Measurements from ENCODE around the gene PREP. TPM values are rescaled to one million over a fixed set of nuclear protein-coding genes. Genes with fewer than 3 reads are reported as not detected.
"Not testable (repeated sequence)": the region's sequence is repeated elsewhere in the genome, so short reads cannot be mapped to it uniquely, and the experiment has no call there.

PREP gene
- total RNA-seq, result 46.3 and 49.3 TPM in 2 replicates

GRCh38 chr6:105402939-105403935 is at the start of gene PREP:
Gene PREP (minus strand): TSS chr6:105403082. CDS start chr6:105402891, 191 bp downstream.
- intact Hi-C loops (cut with micrococcal nuclease), result loop anchor here (1.0 to 10.0 kb wide), 5 partner anchors 86 to 922 kb away; partner anchors contain the start of gene ATG5

- intact Hi-C loops (cut with micrococcal nuclease), result no loop called here
Measured at GRCh38 chr6:105452376-105452775, 49.5 kb upstream of the PREP start.

DNA sequence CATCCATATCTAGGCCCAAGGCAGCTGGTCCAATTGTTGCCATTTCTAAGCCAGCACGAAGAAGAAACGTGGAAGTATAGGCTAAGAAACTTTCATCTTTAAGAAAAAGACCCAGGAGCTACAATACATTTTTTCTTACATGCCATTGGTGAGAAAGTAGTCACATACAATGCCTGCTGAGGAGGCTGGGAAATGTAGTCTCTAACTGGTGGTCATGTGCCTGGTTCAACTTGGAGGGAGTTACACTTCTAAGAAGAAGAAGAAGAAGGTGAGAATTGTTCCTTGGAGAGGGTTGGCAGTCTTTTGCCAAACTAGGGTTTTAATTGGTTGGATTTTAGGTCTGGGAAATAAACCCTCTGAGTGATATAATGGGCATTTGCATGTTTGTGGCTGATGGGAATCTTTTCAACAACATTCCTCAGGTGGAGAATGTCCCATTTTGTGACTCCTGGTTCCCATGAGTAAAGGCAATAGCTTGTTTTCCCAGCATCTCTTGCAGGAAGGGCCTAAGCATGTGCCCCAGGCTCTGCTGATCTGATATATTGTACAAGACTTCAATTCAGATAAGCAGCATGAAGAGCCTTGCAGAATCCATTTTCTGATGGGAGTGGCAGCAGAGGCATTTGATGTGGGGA is 47.0 kb upstream of the PREP start:
- intact Hi-C loops (cut with micrococcal nuclease), result no loop called here

DNA sequence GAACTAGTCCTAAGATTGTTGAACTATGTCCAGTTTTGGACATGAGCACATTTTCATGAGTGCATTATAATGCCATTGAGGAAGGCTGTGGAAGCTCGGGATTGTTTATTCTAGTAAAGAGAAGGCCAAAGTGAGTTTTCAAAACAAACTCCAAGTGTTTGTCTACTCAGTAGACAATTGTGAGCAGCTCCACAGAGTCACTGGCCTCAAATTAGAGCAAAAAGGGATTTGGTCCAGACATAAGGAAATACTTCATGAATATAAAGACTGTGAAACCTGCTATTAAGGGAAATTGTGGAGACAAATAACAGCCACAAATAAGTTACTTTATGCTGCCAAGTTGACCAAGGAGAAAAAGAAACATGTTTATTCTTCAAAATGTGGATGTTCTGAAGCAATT is 42.6 kb upstream of the PREP start:
- intact Hi-C loops (cut with micrococcal nuclease), result no loop called here

DNA sequence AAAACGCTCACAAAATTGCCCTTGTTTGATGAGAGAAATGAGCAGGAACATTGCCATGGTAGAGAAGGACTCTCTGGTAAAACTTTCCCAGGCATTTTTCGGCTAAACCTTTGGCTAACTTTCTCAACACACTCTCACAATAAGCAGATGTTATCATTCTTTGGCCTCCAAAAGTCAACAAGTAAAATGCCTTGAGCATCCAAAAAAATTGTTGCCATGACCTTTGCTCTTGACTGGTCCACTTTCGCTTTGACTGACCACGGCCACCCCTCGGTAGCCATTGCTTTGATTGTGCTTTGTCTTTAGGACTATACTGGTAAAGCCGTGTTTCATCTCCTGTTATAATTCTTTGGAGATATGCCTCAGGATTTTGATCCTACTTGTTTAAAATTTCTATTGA is 41.1 kb upstream of the PREP start:
- intact Hi-C loops (cut with micrococcal nuclease), result no loop called here

- intact Hi-C loops (cut with micrococcal nuclease), result no loop called here
Measured at GRCh38 chr6:105442369-105442768, 39.5 kb upstream of the PREP start.

- intact Hi-C loops (cut with micrococcal nuclease), result no loop called here
Measured at GRCh38 chr6:105437236-105437635, 34.4 kb upstream of the PREP start.

DNA sequence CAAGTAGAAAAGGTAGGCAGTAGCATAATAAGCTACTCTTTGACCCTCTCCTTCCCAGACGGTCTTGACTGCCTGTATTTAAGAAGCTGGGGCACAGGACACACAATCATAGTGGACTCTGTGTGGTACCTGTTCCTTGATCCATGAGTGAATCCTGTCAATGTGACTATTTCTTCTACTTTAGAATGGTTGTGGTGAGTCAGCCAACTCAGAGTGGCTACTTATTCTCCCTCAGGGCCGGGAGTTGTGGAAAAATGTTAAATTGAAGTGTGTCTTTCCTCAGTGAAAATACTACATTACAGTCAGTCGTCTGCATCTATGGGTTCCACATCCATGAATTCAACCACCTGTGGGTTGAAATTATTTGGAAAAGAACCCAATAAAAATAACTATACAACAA is 30.8 kb upstream of the PREP start:
- intact Hi-C loops (cut with micrococcal nuclease), result loop anchor here (5.0 kb wide), 2 partner anchors 299 to 664 kb away; no protein-coding TSS in a partner anchor

DNA sequence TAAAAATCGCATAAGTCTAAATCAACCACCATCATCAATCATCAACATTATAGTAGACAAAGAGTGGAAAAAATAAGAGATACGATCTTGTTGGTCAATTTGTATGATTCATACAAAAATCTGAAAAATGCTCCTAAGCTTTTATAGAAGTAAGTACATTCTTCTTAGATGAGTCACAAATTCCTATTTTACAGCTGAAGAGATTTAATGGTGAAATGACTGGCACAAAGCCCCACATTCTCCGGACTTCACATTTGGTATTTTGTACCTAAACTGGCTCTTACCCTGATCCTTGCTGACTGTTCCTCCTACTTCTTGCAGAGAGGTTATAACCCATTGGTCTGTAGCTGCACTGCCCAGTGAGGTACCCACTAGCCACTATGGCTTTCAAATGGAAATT is 29.9 kb upstream of the PREP start:
- intact Hi-C loops (cut with micrococcal nuclease), result loop anchor here (5.0 kb wide), 2 partner anchors 300 to 665 kb away; no protein-coding TSS in a partner anchor

DNA sequence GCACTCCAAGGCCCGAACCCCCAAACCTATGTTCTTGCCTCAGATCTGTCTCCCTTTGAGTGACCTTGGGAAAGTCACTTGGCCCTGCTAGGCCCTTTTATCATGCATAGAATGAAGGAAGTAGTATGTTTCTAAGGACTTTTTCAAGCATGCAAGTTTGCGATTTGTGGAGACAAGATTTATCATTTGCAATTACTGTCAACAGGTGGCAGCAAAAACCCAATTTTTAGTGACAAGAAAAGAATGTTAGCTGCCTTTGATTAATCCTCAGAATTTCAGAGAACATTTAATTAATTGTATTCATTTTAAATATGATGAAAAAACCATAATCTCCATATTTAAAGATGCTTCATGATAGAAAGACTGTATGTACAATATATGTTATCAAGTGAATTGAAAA is 28.3 kb upstream of the PREP start:
- intact Hi-C loops (cut with micrococcal nuclease), result loop anchor here (1.0 to 5.0 kb wide), 4 partner anchors 301 to 870 kb away; no protein-coding TSS in a partner anchor

GRCh38 chr6:105430685-105431084 is 27.8 kb upstream of the PREP start:
- intact Hi-C loops (cut with micrococcal nuclease), result loop anchor here (1.0 to 5.0 kb wide), 4 partner anchors 302 to 870 kb away; no protein-coding TSS in a partner anchor

GRCh38 chr6:105429676-105430075 is 26.8 kb upstream of the PREP start:
- intact Hi-C loops (cut with micrococcal nuclease), result loop anchor here (2.0 to 5.0 kb wide), 3 partner anchors 303 to 871 kb away; no protein-coding TSS in a partner anchor

DNA sequence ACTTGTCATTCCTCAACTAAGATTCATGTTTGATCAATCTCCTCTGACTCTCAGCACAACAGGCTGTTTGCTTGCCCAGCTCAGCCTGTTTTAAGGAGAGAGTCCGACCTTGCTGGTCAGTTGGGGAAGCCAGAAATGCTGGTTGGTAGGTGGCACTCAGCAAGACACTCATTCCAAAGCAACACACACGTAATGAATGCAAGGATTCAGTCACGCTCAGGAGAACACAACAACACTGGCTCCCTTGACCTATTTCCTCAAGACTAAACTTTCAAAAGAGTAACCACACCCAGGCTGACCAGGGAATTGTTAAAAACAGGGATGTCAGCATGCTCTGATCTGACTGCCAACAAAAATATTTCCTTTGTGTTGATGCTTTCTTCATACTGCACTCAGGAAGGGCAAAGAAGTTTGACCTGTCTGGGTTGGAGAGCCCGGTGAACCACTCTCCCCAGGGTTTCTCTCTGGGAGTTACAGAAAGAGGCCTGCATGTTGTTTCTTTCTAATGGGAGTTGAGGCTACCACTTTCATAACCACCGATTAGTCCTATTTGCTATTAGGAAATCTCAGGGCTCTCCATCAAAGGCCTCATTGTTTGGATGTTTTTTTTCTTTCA is 25.6 kb upstream of the PREP start:
- intact Hi-C loops (cut with micrococcal nuclease), result no loop called here

GRCh38 chr6:105424175-105424783 is 21.4 kb upstream of the PREP start:
- intact Hi-C loops (cut with micrococcal nuclease), result loop anchor here (1.0 kb wide), 1 partner anchor 337 kb away; no protein-coding TSS in a partner anchor

GRCh38 chr6:105416971-105417370 is 14.1 kb upstream of the PREP start:
- intact Hi-C loops (cut with micrococcal nuclease), result not testable (repeated sequence)

GRCh38 chr6:105409734-105410133 is 6.9 kb upstream of the PREP start:
- intact Hi-C loops (cut with micrococcal nuclease), result loop anchor here (10.0 kb wide), 1 partner anchor 915 kb away; the partner anchor contains the start of gene ATG5

GRCh38 chr6:105402090-105402938 is 568 bp downstream of the PREP start:
- intact Hi-C loops (cut with micrococcal nuclease), result loop anchor here (5.0 to 10.0 kb wide), 3 partner anchors 85 to 922 kb away; partner anchors contain the start of gene ATG5

DNA sequence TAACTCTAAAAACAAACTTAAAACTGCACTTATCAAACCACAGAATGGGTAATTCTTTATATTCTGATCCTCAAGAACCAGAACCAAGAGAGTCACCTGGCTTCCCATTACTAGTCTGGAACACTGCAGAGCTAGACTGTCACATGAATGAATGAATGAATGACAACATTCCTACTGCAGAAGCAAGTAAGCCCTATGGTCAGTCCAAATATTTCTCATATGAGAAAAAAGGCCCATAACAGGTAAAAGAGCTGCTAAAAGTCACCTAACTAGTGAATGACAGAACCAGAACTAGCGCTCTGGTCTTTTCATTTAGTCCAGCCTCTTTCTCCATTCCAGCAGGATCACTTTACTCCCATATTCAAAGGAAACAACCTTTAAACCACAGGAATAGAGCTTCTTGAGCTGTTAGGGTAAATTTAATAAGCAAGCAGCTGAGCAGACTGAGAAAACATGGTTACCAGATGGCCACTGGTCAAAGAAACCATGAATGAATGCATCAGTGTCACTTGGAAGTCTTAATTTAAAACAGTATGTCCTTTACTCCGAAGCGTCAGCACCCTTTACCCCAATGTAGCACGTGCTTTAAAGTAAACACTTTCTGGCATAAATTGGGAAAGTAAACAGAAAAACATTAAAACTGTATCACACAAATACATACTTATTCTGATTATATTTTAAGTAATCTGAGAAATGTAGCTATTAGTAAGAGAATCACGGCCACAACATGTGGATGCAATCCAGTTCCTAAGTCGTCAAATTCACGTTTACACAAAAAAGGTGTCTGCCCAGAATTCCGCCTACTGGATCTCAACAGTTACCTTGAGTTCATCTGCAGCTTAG is 1.4 kb downstream of the PREP start:
- intact Hi-C loops (cut with micrococcal nuclease), result loop anchor here (5.0 to 10.0 kb wide), 3 partner anchors 84 to 923 kb away; partner anchors contain the start of gene ATG5

GRCh38 chr6:105400501-105400900 is 2.4 kb downstream of the PREP start:
- intact Hi-C loops (cut with micrococcal nuclease), result loop anchor here (5.0 to 10.0 kb wide), 3 partner anchors 83 to 924 kb away; partner anchors contain the start of gene ATG5

Measured in T-helper 2 cell treated with Interferon-gamma antibody and Interleukin-4, amounts not matched to agents 100 ng/mL and 5 ng/mL, for 36 hours (primary cell).